Ascending aorta (tissue), 2 donors: Measurements from ENCODE around the gene CYGB. TPM values are rescaled to one million over a fixed set of nuclear protein-coding genes. Genes with fewer than 3 reads are reported as not detected.
"Not testable (repeated sequence)": the region's sequence is repeated elsewhere in the genome, so short reads cannot be mapped to it uniquely, and the experiment has no call there.

ENCODE experiments used
- DNase-seq, 2 donors: peaks; one replicate each; pipeline ENCODE4 v3.0.0-alpha.2; 2019; ENCODE audit warnings: low spot score in 2 of 2
- H3K27ac ChIP-seq, 2 donors: fragments of 200-600 bp; sonication (generic); one replicate each; pipeline ENCODE4 v1.5.1; 2016 to 2017; ENCODE audit warnings: mild to moderate bottlenecking in 1 of 2
- H3K27me3 ChIP-seq: fragments of 200-600 bp; sonication (generic); one replicate; pipeline ENCODE4 v1.5.1; 2017
- H3K36me3 ChIP-seq, 2 donors: fragments of 200-600 bp; sonication (generic); one replicate each; pipeline ENCODE4 v1.5.1; 2016
- H3K4me1 ChIP-seq, 2 donors: fragments of 200-600 bp; sonication (generic); one replicate each; pipeline ENCODE4 v1.5.1; 2016 to 2017; ENCODE audit warnings: mild to moderate bottlenecking in 1 of 2
- H3K4me3 ChIP-seq, 2 donors: fragments of 200-600 bp; sonication (generic); one replicate each; pipeline ENCODE4 v1.5.1; 2016 to 2017; ENCODE audit warnings: mild to moderate bottlenecking in 1 of 2
- H3K9me3 ChIP-seq, 2 donors: fragments of 200-600 bp; sonication (generic); one replicate each; pipeline ENCODE4 v1.5.1; 2016
- CTCF ChIP-seq, 3 experiments: fragments of 200-600 bp in 2 of 3; fragments of 450-650 bp in 1 of 3; sonication (generic) in 2 of 3; IDR thresholded peaks; one replicate each; pipeline ENCODE4 v1.5.1; 2016 to 2019; ENCODE audit warnings: antibody characterized with exemption in 3 of 3, mild to moderate bottlenecking in 1 of 3, moderate library complexity in 1 of 3
- intact Hi-C: fragments of 100-400 bp; cut with DNase I; formaldehyde crosslinking; loops from one replicate; pipeline ENCODE4 v1.15.1; 2023
- total RNA-seq: library from RNA; depleted of rRNA; stranded (reverse); fragments of >200 nt; gene quantifications from one replicate; pipeline ENCODE4 v1.1.0, GENCODE V29; 2016

Gene CYGB
- total RNA-seq, 1 donor from 2014 or later, result 60.7 TPM

- peak in 1 of 3 experiments; percentile 27 for TF ChIP-seq CTCF (IDR thresholded peaks at IDR 0.05)
- peak overlapping the region in 1 of 2 donors; percentile 39 for H3K4me3 ChIP-seq
- peaks cover 22 to 36% of the 10 kb centered on the region in 2 donors for H3K4me1 ChIP-seq
Measured at GRCh38 chr17:76528528-76529223, 8.8 kb downstream of the CYGB start.

DNA sequence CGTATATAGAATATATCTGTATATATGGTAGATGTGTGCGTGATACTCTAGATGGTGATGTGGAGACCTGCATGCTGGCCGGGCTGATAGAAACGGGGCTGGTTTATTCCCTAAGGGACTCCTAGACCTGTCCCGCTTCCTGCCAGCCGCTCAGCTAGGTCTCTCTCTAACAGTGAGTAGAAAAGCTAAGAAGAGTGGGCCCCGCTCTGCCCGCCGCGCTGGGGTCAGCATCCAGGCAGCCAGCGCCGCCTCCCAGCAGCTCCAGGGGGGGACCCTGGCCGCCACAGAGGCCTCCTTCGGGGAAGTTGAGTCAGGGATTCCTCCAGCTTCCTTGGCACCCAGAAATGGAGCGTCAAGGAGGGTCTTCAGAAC, 9.4 kb downstream of the CYGB start:
- peak overlapping the region in 1 of 2 donors; percentile 39 for H3K4me3 ChIP-seq
- H3K9me3 ChIP-seq, result no peaks in the 10 kb centered on the region
- intact Hi-C loops, result loop anchor here (10.0 kb wide), 1 partner anchor 187 kb away; the partner anchor contains the start of gene MXRA7
- H3K27ac ChIP-seq, result peak overlapping the region; percentile 93 to 95
- peaks cover 22 to 36% of the 10 kb centered on the region in 2 donors for H3K4me1 ChIP-seq
- TF ChIP-seq CTCF (IDR thresholded peaks at IDR 0.05), result no peak
- no peaks in the 10 kb centered on the region for H3K36me3 ChIP-seq
- H3K27me3 ChIP-seq, result no peaks in the 10 kb centered on the region
- DNase-seq, result no peak

More at GRCh38 chr17:76528528-76529223, 8.8 kb downstream of the CYGB start:
- DNase-seq, result no peak
- intact Hi-C loops, result loop anchor here (1.0 to 10.0 kb wide), 2 partner anchors 12 to 186 kb away; partner anchors contain the start of genes MXRA7 and PRCD
- Histone ChIP-seq H3K27me3 (no peaks in the 10 kb centered on the region), H3K9me3 (no peaks in the 10 kb centered on the region), H3K36me3 (no peaks in the 10 kb centered on the region), H3K27ac (peak overlapping the region; percentile 93 to 95)

DNA sequence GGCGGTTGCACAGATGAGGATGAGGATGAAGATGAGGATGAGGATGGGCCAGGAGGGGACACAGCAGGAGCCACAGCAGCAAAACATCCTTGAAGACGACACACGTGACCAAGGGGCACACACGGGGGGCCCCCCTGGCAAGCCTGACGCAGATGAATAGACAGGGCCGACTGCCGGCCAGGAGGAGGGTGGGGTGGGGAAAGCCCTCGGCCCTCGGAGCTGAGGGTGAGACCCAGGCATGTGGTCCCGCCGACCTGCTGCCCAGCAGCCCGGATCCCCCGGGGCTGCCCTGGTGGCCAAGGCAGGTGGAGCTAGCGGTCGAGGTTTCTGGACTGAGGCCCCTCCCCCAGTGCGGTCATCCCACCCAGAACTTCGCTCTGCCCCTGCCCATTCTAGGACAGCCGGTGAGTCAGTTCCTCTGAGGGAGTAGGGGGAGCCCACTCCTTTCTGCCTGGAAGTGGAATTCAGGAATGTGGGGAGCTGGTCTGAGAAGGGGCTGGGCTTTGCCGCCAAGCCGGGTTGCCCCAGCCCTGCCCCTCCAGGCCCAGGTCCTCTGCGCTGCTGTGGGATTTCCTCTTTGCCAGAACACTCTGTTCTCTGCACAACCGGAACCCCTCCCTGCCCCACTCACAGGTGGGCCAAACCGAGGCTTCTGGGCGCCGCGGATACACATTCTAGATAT, 9.9 kb downstream of the CYGB start:
- TF ChIP-seq CTCF (IDR thresholded peaks at IDR 0.05), result peak in 2 of 3 experiments; percentile 27 to 32
- Histone ChIP-seq H3K36me3 (no peaks in the 10 kb centered on the region), H3K4me1 (peaks cover 22 to 36% of the 10 kb centered on the region in 2 donors), H3K4me3 (peak overlapping the region in 1 of 2 donors; percentile 39), H3K27ac (peak overlapping the region; percentile 93 to 95), H3K27me3 (no peaks in the 10 kb centered on the region), H3K9me3 (no peaks in the 10 kb centered on the region)
- intact Hi-C loops, result loop anchor here (10.0 kb wide), 1 partner anchor 187 kb away; the partner anchor contains the start of gene MXRA7
- DNase-seq, result peak; percentile 66 to 86

GRCh38 chr17:76527016-76527415, 10.5 kb downstream of the CYGB start:
- Histone ChIP-seq H3K4me3 (peak overlapping the region in 1 of 2 donors; percentile 39), H3K4me1 (peaks cover 22 to 36% of the 10 kb centered on the region in 2 donors), H3K27ac (peak overlapping the region; percentile 93 to 95)
- not testable (repeated sequence) for H3K27me3 ChIP-seq, H3K36me3 ChIP-seq, DNase-seq, H3K9me3 ChIP-seq
- intact Hi-C loops, result loop anchor here (10.0 kb wide), 1 partner anchor 188 kb away; the partner anchor contains the start of gene MXRA7

DNA sequence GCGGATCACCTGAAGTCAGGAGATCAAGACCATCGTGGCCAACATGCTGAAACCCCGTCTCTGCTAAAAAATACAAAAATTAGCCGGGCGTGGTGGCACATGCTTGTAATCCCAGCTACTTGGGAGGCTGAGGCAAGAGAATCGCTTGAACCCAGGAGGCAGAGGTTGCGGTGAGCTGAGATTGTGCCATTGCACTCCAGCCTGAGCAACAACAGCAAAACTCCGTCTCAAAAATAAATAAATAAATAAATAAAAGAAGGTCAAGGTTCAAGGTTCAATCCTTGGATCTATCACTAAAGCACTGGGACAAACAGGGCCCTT, 12.0 kb downstream of the CYGB start:
- peaks cover 19 to 28% of the 10 kb centered on the region in 2 donors for H3K4me1 ChIP-seq
- H3K9me3 ChIP-seq, result not testable (repeated sequence)

DNA sequence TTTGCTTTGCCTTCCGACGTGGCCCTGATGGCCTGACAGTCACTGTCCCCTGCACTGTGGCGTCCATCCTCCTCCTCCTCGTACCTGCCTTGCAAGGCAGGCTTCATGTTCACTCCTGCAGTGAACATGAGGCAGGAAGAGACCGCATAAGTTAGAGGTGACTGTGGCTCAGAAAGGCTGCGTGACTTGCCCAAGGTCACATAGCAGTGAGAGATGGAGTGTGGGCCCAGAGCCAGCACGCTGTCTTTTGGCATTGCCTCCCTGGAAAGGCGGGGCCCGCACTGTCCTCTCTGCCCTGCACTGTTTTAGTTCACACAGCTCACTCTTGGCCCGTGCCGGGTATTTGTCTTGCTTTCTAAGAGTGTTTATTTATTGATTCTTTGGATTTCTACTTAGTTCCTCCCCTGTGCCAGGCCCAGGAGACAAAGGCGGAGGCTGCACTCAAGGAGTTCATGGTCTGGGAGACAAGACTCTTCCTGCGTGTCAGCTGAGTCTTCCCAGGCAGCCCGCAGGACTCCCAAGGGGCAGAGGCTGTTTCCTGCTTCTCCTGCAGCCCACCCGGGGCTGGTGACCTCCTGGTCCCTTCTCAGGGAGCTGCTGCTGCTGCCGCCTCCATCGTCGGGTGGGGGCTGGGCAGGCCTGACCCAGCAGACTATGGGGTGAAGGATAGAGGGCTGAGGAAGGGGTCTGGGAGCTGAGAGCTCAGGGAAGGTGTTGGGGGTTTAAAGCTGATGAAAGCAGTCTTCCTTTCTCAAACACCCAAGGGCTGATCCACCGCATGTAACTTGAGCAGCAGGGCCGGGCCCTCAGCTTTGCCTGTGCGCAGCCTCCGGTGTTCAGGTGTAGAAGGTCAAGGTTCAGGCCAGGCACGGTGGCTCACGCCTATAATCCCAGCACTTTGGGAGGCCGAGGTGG, 12.7 kb downstream of the CYGB start:
- H3K27ac ChIP-seq, result no peak overlapping the region
- peaks cover 14 to 22% of the 10 kb centered on the region in 2 donors for H3K4me1 ChIP-seq
- no peak for DNase-seq

More for the DNA sequence above, 12.0 kb downstream of the CYGB start:
- not testable (repeated sequence) for DNase-seq, H3K36me3 ChIP-seq, H3K27ac ChIP-seq, H3K27me3 ChIP-seq, H3K4me3 ChIP-seq
- intact Hi-C loops, result loop anchor here (10.0 kb wide), 1 partner anchor 189 kb away; the partner anchor contains the start of gene MXRA7

More for the DNA sequence above, 12.7 kb downstream of the CYGB start:
- Histone ChIP-seq H3K4me3 (no peak overlapping the region), H3K36me3 (no peaks in the 10 kb centered on the region), H3K9me3 (no peaks in the 10 kb centered on the region), H3K27me3 (no peaks in the 10 kb centered on the region)
- intact Hi-C loops, result loop anchor here (10.0 kb wide), 1 partner anchor 190 kb away; the partner anchor contains the start of gene MXRA7
- no peak for TF ChIP-seq CTCF (IDR thresholded peaks at IDR 0.05)
